PC-9 (cell line): ENCODE data around the gene MAVS. TPM values are rescaled to one million over a fixed set of nuclear protein-coding genes. Genes with fewer than 3 reads are reported as not detected.

Experiments used
- BruUV-seq: library from RNA; stranded (reverse); fragments of 400-500 nt; replicated peaks from 2 replicates; lab custom pipeline; 2021; lab: Mats Ljungman, UMichigan
- CTCF ChIA-PET: fragments of 300-600 bp; sonication (Branson Sonifier 250); formaldehyde crosslinking; loops from one replicate; lab custom pipeline; 2022; ENCODE audit warnings: antibody characterized with exemption; lab: Charles Lee
- POLR2A ChIA-PET: fragments of 300-600 bp; sonication (Branson Sonifier 250); formaldehyde crosslinking; loops from one replicate; lab custom pipeline; 2022; ENCODE audit warnings: antibody characterized with exemption; ENCODE audit not compliant: unreplicated experiment; lab: Charles Lee
- DNase-seq, 2 experiments: peaks; one replicate each; pipeline versions ENCODE4 v3.0.0 to v3.0.0-alpha.2; 2015 to 2022; ENCODE audit warnings: mixed read lengths in 1 of 2
- H2AFZ ChIP-seq: fragments of 200-600 bp; sonication (generic); 2 replicates; pipeline ENCODE4 v1.8.1; 2017; ENCODE audit warnings: antibody characterized with exemption
- H3F3A ChIP-seq: fragments of 200-600 bp; sonication (generic); 2 replicates; pipeline ENCODE4 v1.8.1; 2017; ENCODE audit warnings: antibody characterized with exemption, mild to moderate bottlenecking, low read depth; ENCODE audit not compliant: insufficient read depth
- H3K27ac ChIP-seq: fragments of 200-600 bp; sonication (generic); 2 replicates; pipeline ENCODE4 v1.6.1; 2016; ENCODE audit warnings: mixed run types
- H3K27me3 ChIP-seq: fragments of 200-600 bp; sonication (generic); 2 replicates; pipeline ENCODE4 v1.6.1; 2016; ENCODE audit warnings: low read depth, mixed run types; ENCODE audit not compliant: insufficient read depth
- H3K36me3 ChIP-seq: fragments of 200-600 bp; sonication (generic); 2 replicates; pipeline ENCODE4 v1.6.1; 2016; ENCODE audit warnings: low read depth, mixed run types
- H3K4me1 ChIP-seq: fragments of 200-600 bp; sonication (generic); replicated peaks from 2 replicates; pipeline ENCODE4 v1.6.1; 2016; ENCODE audit warnings: mixed run types; ENCODE audit not compliant: insufficient read depth
- H3K4me2 ChIP-seq: fragments of 200-600 bp; sonication (generic); 2 replicates; pipeline ENCODE4 v1.6.1; 2017; ENCODE audit warnings: mixed run types
- H3K4me3 ChIP-seq: fragments of 200-600 bp; sonication (generic); 2 replicates; pipeline ENCODE4 v1.6.1; 2016; ENCODE audit warnings: mixed run types
- H3K79me2 ChIP-seq: fragments of 200-600 bp; sonication (generic); 2 replicates; pipeline ENCODE4 v1.6.1; 2017; ENCODE audit warnings: low read depth, mixed run types
- H3K9me2 ChIP-seq: fragments of 200-600 bp; sonication (generic); 2 replicates; pipeline ENCODE4 v1.8.1; 2017; ENCODE audit warnings: mild to moderate bottlenecking; ENCODE audit not compliant: insufficient read depth
- H3K9me3 ChIP-seq: fragments of 200-600 bp; sonication (generic); 2 replicates; pipeline ENCODE4 v1.8.1; 2016; ENCODE audit warnings: low read depth; ENCODE audit not compliant: insufficient read depth
- H4K20me1 ChIP-seq: fragments of 200-600 bp; sonication (generic); 2 replicates; pipeline ENCODE4 v1.8.1; 2017; ENCODE audit not compliant: insufficient read depth
- CTCF ChIP-seq: fragments of 200-600 bp; sonication (generic); conservative IDR thresholded peaks from 2 replicates; pipeline ENCODE4 v1.6.1; 2017; ENCODE audit warnings: mixed run types, antibody characterized with exemption, mild to moderate bottlenecking, moderate library complexity
- EZH2 ChIP-seq: fragments of 200-600 bp; sonication (generic); IDR thresholded peaks from 2 replicates; pipeline ENCODE4 v1.8.0; 2017; ENCODE audit warnings: antibody characterized with exemption, low read depth
- intact Hi-C: fragments of 100-400 bp; cut with micrococcal nuclease; formaldehyde crosslinking; loops from one replicate; pipeline ENCODE4 v1.10.0; 2022; ENCODE audit not compliant: unreplicated experiment
- total RNA-seq: library from RNA; stranded (reverse); gene quantifications from 2 replicates; pipeline ENCODE4 v1.2.3, GENCODE V29; 2021

Gene MAVS
- total RNA-seq, 1 experiment from 2014 or later: 61.3 TPM

- Histone ChIP-seq H3K27ac (no peak overlapping the region), H3K36me3 (no peaks in the 10 kb centered on the region), H3K4me2 (no peak overlapping the region), H3K9me3 (no peaks in the 10 kb centered on the region), H3K4me1 (peaks cover 34% of the 10 kb centered on the region), H3F3A (peaks cover 30% of the 10 kb centered on the region), H2AFZ (no peak overlapping the region), H3K27me3 (no peaks in the 10 kb centered on the region), H3K9me2 (no peaks in the 10 kb centered on the region), H3K4me3 (no peak overlapping the region), H3K79me2 (0 out of 2 replicates have a peak, but pooled peaks cover 7% of the 10 kb centered on the region), H4K20me1 (no peaks in the 10 kb centered on the region)
- TF ChIP-seq EZH2 (no peak), CTCF (no peak)
- CTCF ChIA-PET: interaction anchor here (0.6 kb wide), 1 partner anchor 27 kb away, joined by 9 read pairs; no protein-coding TSS in a partner anchor
- DNase-seq: no peak
- POLR2A ChIA-PET: no interaction called here
- BruUV-seq: no TSS peak
- intact Hi-C loops: no loop called here
These were observed 32.6 kb upstream of the MAVS start for GRCh38 chr20:3813848-3814581.

- no peak for TF ChIP-seq CTCF
- no peak for TF ChIP-seq EZH2
- Histone ChIP-seq H3K9me2 (no peaks in the 10 kb centered on the region), H3K4me3 (no peak overlapping the region), H2AFZ (no peak overlapping the region), H3F3A (peaks cover 30% of the 10 kb centered on the region), H4K20me1 (no peaks in the 10 kb centered on the region), H3K4me2 (no peak overlapping the region), H3K27me3 (no peaks in the 10 kb centered on the region), H3K27ac (no peak overlapping the region), H3K79me2 (0 out of 2 replicates have a peak, but pooled peaks cover 5% of the 10 kb centered on the region), H3K4me1 (peaks cover 32% of the 10 kb centered on the region), H3K36me3 (no peaks in the 10 kb centered on the region), H3K9me3 (no peaks in the 10 kb centered on the region)
- no TSS peak for BruUV-seq
- no peak for DNase-seq
- CTCF ChIA-PET: interaction anchor here (0.6 kb wide), 1 partner anchor 28 kb away, joined by 9 read pairs; no protein-coding TSS in a partner anchor
- intact Hi-C loops: no loop called here
- POLR2A ChIA-PET: interaction anchor here (0.7 kb wide), 1 partner anchor 344 kb away, joined by 3 read pairs; no protein-coding TSS in a partner anchor
These were observed 31.6 kb upstream of the MAVS start for GRCh38 chr20:3814928-3815495.

GRCh38 chr20:3815703-3816315 lies 30.8 kb upstream of the MAVS start:
- H3K4me2 ChIP-seq: no peak overlapping the region
- H3K27me3 ChIP-seq: no peaks in the 10 kb centered on the region
- peaks cover 22% of the 10 kb centered on the region for H3F3A ChIP-seq
- intact Hi-C loops: no loop called here
- no peak overlapping the region for H3K27ac ChIP-seq
- ChIA-PET POLR2A (no interaction called here), CTCF (no interaction called here)
- no TSS peak for BruUV-seq
- no peaks in the 10 kb centered on the region for H3K9me3 ChIP-seq
- no peaks in the 10 kb centered on the region for H3K36me3 ChIP-seq
- H3K79me2 ChIP-seq: peaks cover under 1% of the 10 kb centered on the region; the same call in 1 of the 2 replicates
- H3K4me3 ChIP-seq: no peak overlapping the region
- H3K4me1 ChIP-seq: peaks cover 25% of the 10 kb centered on the region
- H3K9me2 ChIP-seq: no peaks in the 10 kb centered on the region
- TF ChIP-seq EZH2 (no peak), CTCF (no peak)
- DNase-seq: no peak
- no peak overlapping the region for H2AFZ ChIP-seq
- no peaks in the 10 kb centered on the region for H4K20me1 ChIP-seq
